Measurements from ENCODE around the gene CAMK4.
"Not testable (repeated sequence)": the region's sequence is repeated elsewhere in the genome, so short reads cannot be mapped to it uniquely, and the experiment has no call there.

Gene CAMK4

DNA sequence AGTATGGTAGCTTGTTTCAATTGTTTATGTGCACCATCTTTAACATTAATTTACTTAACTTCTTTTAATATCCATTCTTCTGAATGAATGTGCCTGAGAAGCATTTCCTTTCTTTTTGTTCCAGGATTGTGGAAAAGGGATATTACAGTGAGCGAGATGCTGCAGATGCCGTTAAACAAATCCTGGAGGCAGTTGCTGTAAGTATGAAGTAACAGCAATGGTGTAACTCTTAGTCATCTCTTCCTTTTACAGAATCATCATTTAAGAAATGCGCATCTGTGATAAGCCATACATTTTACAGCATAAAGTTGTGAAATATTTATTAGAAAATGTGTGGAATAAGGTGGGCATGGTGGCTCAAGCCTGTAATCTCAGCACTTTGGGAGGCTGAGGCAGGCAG, 170.4 kb downstream of the CAMK4 start:
- no peaks in the 10 kb centered on the region for H3K36me3 ChIP-seq (ENCODE audit: control insufficient read depth in 2 of 2, insufficient read depth in 2 of 2, low read length in 2 of 2)
- no peak overlapping the region for H3K27ac ChIP-seq (ENCODE audit: low read length)
- no peak overlapping the region for H3K4me3 ChIP-seq (ENCODE audit: low read length in 2 of 2)
- H3K9me3 ChIP-seq (ENCODE audit: control insufficient read depth in 2 of 2, low read length in 2 of 2) = no peaks in the 10 kb centered on the region
- no peaks in the 10 kb centered on the region for H3K4me1 ChIP-seq (ENCODE audit: control insufficient read depth, insufficient read depth, low read length)
- no peak overlapping the region for H3K9ac ChIP-seq (ENCODE audit: low read length in 2 of 2)
- H3K27me3 ChIP-seq (ENCODE audit: control insufficient read depth in 1 of 2, insufficient read depth in 2 of 2, low read length in 2 of 2) = no peaks in the 10 kb centered on the region

DNA sequence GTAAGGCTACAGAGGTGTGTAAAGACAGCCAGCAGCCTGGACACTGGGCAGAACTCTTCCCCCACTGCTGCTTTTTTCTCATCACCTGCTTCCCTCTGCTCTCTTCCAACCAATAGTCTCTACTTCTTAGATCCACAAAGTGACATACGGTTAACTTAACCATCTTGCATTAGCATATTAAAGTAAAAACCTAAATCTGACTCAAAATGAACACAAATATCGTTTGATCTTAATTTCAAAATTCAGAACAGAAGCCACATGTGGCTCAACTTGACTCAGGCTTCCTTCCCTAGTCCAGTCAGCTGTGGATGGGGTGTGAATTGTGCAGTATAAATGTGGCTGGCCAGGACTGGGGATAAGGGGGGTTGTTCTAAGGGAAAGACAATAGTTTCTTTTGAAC, 173.8 kb downstream of the CAMK4 start:
- no peak overlapping the region for H3K4me3 ChIP-seq (ENCODE audit: low read length in 2 of 2)
- H3K9ac ChIP-seq (ENCODE audit: low read length in 2 of 2) = no peak overlapping the region
- no peaks in the 10 kb centered on the region for H3K36me3 ChIP-seq (ENCODE audit: control insufficient read depth in 2 of 2, insufficient read depth in 2 of 2, low read length in 2 of 2)
- H3K27me3 ChIP-seq (ENCODE audit: control insufficient read depth in 1 of 2, insufficient read depth in 2 of 2, low read length in 2 of 2) = no peaks in the 10 kb centered on the region
- H3K4me1 ChIP-seq (ENCODE audit: control insufficient read depth, insufficient read depth, low read length) = no peaks in the 10 kb centered on the region
- no peak overlapping the region for H3K27ac ChIP-seq (ENCODE audit: low read length)
- no peaks in the 10 kb centered on the region for H3K9me3 ChIP-seq (ENCODE audit: control insufficient read depth in 2 of 2, low read length in 2 of 2)

DNA sequence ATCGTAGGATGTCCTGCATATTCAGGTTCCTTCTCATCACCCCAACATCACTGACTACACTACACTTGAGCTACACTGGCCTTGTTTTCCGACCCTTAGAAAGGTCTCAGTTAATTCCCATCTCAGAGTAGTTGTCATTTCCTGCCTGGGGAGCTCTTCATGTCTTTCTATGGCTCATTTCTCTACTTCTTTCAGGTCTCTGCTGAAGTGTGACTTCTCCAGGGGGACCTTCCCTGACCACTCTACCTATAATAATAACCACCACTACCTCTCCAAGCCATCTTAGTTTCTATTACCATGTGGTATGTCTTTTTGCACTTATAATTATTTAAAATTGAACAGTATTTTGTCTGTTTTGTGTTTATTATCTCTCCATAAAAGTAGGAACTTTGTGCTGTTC, 174.9 kb downstream of the CAMK4 start:
- H3K4me3 ChIP-seq (ENCODE audit: low read length in 2 of 2) = no peak overlapping the region
- H3K9me3 ChIP-seq (ENCODE audit: control insufficient read depth in 2 of 2, low read length in 2 of 2) = no peaks in the 10 kb centered on the region
- no peak overlapping the region for H3K27ac ChIP-seq (ENCODE audit: low read length)
- H3K4me1 ChIP-seq (ENCODE audit: control insufficient read depth, insufficient read depth, low read length) = no peaks in the 10 kb centered on the region
- no peaks in the 10 kb centered on the region for H3K36me3 ChIP-seq (ENCODE audit: control insufficient read depth in 2 of 2, insufficient read depth in 2 of 2, low read length in 2 of 2)
- H3K27me3 ChIP-seq (ENCODE audit: control insufficient read depth in 1 of 2, insufficient read depth in 2 of 2, low read length in 2 of 2) = no peaks in the 10 kb centered on the region
- H3K9ac ChIP-seq (ENCODE audit: low read length in 2 of 2) = no peak overlapping the region

DNA sequence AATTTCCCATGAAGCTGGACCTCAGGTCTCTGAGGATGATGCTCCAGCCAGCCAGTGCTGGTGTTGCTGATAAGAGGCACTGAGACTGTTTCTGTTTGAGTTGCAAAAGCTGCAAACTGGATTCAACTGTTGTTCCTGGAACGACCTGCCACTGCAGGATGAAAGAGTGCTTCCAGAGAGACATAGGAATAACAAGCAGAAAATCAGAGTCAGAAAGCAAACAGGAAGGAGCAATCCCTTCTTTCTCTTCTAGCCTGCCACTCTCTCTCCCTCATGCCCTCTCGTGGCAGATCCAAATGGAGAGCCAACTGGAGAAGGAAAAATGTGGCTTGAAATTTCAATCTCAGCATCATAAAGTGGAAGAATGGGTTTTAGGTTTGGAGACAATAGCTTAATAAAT, 177.7 kb downstream of the CAMK4 start:
- H3K9me3 ChIP-seq (ENCODE audit: control insufficient read depth in 2 of 2, low read length in 2 of 2) = no peaks in the 10 kb centered on the region
- H3K27ac ChIP-seq (ENCODE audit: low read length) = no peak overlapping the region
- no peak overlapping the region for H3K9ac ChIP-seq (ENCODE audit: low read length in 2 of 2)
- no peaks in the 10 kb centered on the region for H3K36me3 ChIP-seq (ENCODE audit: control insufficient read depth in 2 of 2, insufficient read depth in 2 of 2, low read length in 2 of 2)
- no peaks in the 10 kb centered on the region for H3K27me3 ChIP-seq (ENCODE audit: control insufficient read depth in 1 of 2, insufficient read depth in 2 of 2, low read length in 2 of 2)
- no peak overlapping the region for H3K4me3 ChIP-seq (ENCODE audit: low read length in 2 of 2)
- no peaks in the 10 kb centered on the region for H3K4me1 ChIP-seq (ENCODE audit: control insufficient read depth, insufficient read depth, low read length)

DNA sequence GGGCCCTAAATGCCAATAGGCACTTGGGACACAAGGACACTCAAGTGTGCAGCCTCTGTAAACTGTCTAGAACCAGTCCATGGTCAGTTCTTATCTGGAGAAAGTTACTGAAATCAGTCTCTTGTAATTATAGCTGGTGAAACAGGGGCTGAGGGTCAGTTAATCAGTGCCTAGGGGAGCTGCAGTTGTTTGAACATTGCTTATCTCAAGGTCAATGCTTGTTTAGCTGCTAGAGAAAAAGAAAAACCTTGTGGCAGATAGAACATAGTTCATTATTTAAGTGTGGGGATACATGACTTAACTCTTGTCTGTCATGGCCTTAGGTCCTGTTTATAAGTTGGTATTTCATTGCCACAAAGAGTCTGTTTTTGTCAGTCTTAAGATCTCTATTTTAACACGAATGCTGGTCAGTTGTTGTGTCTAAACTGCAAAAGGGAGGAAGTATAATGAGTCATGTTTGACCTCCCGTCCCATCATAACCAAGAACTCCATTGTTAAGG, 180.1 kb downstream of the CAMK4 start:
- no peaks in the 10 kb centered on the region for H3K9me3 ChIP-seq (ENCODE audit: control insufficient read depth in 2 of 2, low read length in 2 of 2)
- no peak overlapping the region for H3K4me3 ChIP-seq (ENCODE audit: low read length in 2 of 2)
- no peaks in the 10 kb centered on the region for H3K27me3 ChIP-seq (ENCODE audit: control insufficient read depth in 1 of 2, insufficient read depth in 2 of 2, low read length in 2 of 2)
- no peak overlapping the region for H3K9ac ChIP-seq (ENCODE audit: low read length in 2 of 2)
- no peaks in the 10 kb centered on the region for H3K36me3 ChIP-seq (ENCODE audit: control insufficient read depth in 2 of 2, insufficient read depth in 2 of 2, low read length in 2 of 2)
- H3K27ac ChIP-seq (ENCODE audit: low read length) = no peak overlapping the region
- no peaks in the 10 kb centered on the region for H3K4me1 ChIP-seq (ENCODE audit: control insufficient read depth, insufficient read depth, low read length)

DNA sequence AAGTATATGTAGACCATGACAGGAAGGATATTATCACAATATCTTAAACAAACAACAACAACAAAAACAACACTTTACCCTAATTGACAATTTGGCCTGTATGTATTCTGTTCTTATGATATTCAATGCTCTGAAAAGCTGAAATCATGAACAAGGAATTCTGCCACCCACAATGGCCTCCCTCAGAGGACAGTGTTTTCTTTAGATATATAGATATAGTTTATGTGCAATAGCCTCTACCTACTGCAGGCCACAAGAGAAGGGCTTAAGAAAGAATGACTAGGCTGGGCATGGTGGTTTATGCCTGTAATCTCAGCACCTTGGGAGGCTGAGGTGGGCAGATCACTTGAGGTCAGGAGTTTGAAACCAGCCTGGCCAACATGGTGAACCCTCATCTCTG, 183.4 kb downstream of the CAMK4 start:
- Histone ChIP-seq H3K27me3 (ENCODE audit: control insufficient read depth in 1 of 2, insufficient read depth in 2 of 2, low read length in 2 of 2) (no peaks in the 10 kb centered on the region), H3K9ac (ENCODE audit: low read length in 2 of 2) (no peak overlapping the region), H3K27ac (ENCODE audit: low read length) (no peak overlapping the region), H3K4me1 (ENCODE audit: control insufficient read depth, insufficient read depth, low read length) (no peaks in the 10 kb centered on the region), H3K9me3 (ENCODE audit: control insufficient read depth in 2 of 2, low read length in 2 of 2) (no peaks in the 10 kb centered on the region), H3K36me3 (ENCODE audit: control insufficient read depth in 2 of 2, insufficient read depth in 2 of 2, low read length in 2 of 2) (no peaks in the 10 kb centered on the region), H3K4me3 (ENCODE audit: low read length in 2 of 2) (no peak overlapping the region)

DNA sequence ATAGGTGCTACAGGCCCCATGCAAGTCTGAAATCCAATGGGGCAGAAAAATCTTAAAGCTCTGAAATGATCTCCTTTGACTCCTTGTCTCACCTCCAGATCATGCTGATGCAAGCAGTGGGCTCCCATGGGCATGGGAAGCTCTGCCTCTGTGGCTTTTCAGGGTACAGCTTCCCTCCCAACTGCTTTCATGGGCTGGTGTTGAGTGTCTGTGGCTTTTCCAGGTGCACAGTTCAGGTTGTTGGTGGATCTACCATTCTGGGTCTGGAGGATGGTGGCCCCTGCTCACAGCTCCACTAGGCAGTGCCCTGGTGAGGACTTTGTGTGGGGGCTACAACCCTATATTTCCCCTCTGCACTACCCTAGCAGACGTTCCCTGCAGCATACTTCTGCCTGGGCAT, 184.6 kb downstream of the CAMK4 start:
- no peaks in the 10 kb centered on the region for H3K9me3 ChIP-seq (ENCODE audit: control insufficient read depth in 2 of 2, low read length in 2 of 2)
- H3K36me3 ChIP-seq (ENCODE audit: control insufficient read depth in 2 of 2, insufficient read depth in 2 of 2, low read length in 2 of 2) = no peaks in the 10 kb centered on the region
- no peak overlapping the region for H3K9ac ChIP-seq (ENCODE audit: low read length in 2 of 2)
- no peaks in the 10 kb centered on the region for H3K27me3 ChIP-seq (ENCODE audit: control insufficient read depth in 1 of 2, insufficient read depth in 2 of 2, low read length in 2 of 2)
- no peaks in the 10 kb centered on the region for H3K4me1 ChIP-seq (ENCODE audit: control insufficient read depth, insufficient read depth, low read length)
- no peak overlapping the region for H3K4me3 ChIP-seq (ENCODE audit: low read length in 2 of 2)
- no peak overlapping the region for H3K27ac ChIP-seq (ENCODE audit: low read length)

DNA sequence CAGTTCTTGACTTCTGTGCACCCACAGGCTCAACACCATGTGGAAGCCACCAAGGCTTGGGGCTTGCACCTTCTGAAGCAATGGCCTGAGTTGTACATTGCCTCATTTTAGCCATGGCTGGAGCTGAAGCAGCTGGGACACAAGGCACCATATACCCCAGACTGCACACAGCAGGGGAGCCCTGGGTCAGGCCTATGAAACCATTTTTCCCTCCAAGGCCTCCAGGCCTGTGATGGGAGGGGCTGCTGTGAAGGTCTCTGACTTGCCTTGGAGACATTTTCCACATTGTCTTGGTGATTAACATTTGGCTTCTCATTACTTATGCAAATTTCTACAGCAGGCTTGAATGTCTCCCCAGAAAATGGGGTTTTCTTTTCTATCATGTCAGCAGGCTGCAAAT, 185.1 kb downstream of the CAMK4 start:
- not testable (repeated sequence) for H3K4me1 ChIP-seq (ENCODE audit: control insufficient read depth, insufficient read depth, low read length); H3K27ac ChIP-seq (ENCODE audit: low read length); H3K9ac ChIP-seq (ENCODE audit: low read length in 2 of 2); H3K27me3 ChIP-seq (ENCODE audit: control insufficient read depth in 1 of 2, insufficient read depth in 2 of 2, low read length in 2 of 2); H3K36me3 ChIP-seq (ENCODE audit: control insufficient read depth in 2 of 2, insufficient read depth in 2 of 2, low read length in 2 of 2); H3K9me3 ChIP-seq (ENCODE audit: control insufficient read depth in 2 of 2, low read length in 2 of 2); H3K4me3 ChIP-seq (ENCODE audit: low read length in 2 of 2)

DNA sequence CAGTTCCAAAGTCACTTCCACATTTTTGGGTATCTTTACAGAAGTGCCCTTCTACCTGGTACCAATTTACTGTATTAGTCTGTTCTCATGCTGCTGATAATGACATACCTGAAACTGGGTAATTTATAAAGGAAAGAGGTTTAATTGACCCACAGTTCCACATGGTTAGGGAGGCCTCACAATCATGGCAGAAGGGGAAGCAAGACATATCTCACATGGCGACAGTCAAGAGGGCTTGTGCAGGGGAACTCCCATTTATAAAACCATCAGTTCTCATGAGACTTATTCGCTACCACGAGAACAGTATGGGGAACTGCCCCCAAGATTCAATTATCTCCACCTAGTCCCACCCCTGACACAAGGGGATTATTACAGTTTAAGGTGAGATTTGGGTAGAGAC, 185.9 kb downstream of the CAMK4 start:
- H3K9ac ChIP-seq (ENCODE audit: low read length in 2 of 2); H3K27ac ChIP-seq (ENCODE audit: low read length); H3K4me1 ChIP-seq (ENCODE audit: control insufficient read depth, insufficient read depth, low read length); H3K9me3 ChIP-seq (ENCODE audit: control insufficient read depth in 2 of 2, low read length in 2 of 2); H3K4me3 ChIP-seq (ENCODE audit: low read length in 2 of 2); H3K36me3 ChIP-seq (ENCODE audit: control insufficient read depth in 2 of 2, insufficient read depth in 2 of 2, low read length in 2 of 2); H3K27me3 ChIP-seq (ENCODE audit: control insufficient read depth in 1 of 2, insufficient read depth in 2 of 2, low read length in 2 of 2): not testable (repeated sequence)

DNA sequence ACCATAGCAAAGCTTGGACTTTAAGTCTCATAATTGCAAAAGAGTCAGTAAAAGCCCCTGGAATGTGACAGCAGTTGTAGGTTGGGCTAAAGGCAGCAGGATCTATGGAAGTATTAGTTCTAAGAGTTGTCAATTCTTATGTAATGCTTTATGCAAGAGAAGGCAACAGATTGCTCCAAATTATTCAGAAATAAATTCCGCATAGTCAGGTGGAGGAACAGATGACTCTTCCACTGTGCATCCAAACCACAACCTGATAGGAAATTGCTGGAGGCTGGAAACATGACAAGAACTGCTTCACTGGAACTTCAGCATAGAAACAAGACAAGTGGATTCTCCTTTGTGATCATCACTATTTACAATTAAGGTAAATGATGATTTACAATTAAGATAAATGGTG, 187.1 kb downstream of the CAMK4 start:
- no peaks in the 10 kb centered on the region for H3K9me3 ChIP-seq (ENCODE audit: control insufficient read depth in 2 of 2, low read length in 2 of 2)

DNA sequence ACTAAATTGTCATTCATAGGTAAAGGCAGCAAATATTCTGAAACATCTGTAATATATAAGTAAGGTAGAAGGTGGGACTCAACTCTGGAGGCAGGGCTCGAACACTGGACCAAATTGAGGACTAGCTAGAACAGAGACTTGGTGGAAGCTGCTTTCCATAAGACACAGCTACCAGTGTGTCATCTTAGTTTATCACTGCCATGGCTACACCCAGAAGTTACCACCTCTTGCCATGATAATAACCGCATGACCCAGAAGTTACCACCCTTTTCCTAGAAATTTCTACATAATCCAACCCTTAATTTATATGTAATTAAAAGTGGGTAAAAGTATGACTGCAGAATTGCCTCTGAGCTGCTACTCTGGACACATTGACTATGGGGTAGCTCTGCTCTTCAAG, 188.4 kb downstream of the CAMK4 start:
- Histone ChIP-seq H3K4me3 (ENCODE audit: low read length in 2 of 2) (no peak overlapping the region), H3K4me1 (ENCODE audit: control insufficient read depth, insufficient read depth, low read length) (no peaks in the 10 kb centered on the region), H3K9ac (ENCODE audit: low read length in 2 of 2) (no peak overlapping the region), H3K36me3 (ENCODE audit: control insufficient read depth in 2 of 2, insufficient read depth in 2 of 2, low read length in 2 of 2) (no peaks in the 10 kb centered on the region), H3K27me3 (ENCODE audit: control insufficient read depth in 1 of 2, insufficient read depth in 2 of 2, low read length in 2 of 2) (no peaks in the 10 kb centered on the region), H3K9me3 (ENCODE audit: control insufficient read depth in 2 of 2, low read length in 2 of 2) (no peaks in the 10 kb centered on the region), H3K27ac (ENCODE audit: low read length) (no peak overlapping the region)

More for the DNA sequence above, 187.1 kb downstream of the CAMK4 start:
- H3K36me3 ChIP-seq (ENCODE audit: control insufficient read depth in 2 of 2, insufficient read depth in 2 of 2, low read length in 2 of 2) = no peaks in the 10 kb centered on the region
- H3K4me3 ChIP-seq (ENCODE audit: low read length in 2 of 2) = no peak overlapping the region
- H3K27ac ChIP-seq (ENCODE audit: low read length) = no peak overlapping the region
- H3K9ac ChIP-seq (ENCODE audit: low read length in 2 of 2) = no peak overlapping the region
- no peaks in the 10 kb centered on the region for H3K4me1 ChIP-seq (ENCODE audit: control insufficient read depth, insufficient read depth, low read length)
- no peaks in the 10 kb centered on the region for H3K27me3 ChIP-seq (ENCODE audit: control insufficient read depth in 1 of 2, insufficient read depth in 2 of 2, low read length in 2 of 2)

DNA sequence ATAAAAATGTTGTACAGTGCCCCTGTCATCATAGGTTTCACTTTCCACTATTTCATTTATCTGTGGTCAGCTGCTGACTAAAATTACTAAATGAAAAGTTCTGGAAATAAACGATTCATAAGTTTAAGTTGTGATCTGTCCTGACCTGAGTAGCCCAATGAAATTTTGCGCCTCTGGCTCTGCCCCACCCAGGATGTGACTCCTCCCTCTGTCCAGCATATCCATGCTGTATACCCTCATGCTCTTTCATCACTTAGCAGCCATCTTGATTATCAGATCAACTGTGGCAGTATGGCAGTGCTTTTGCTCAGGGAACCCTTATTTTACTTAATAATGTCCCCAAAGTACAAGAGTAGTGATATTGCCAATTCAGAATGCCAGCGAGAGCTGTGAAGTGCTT, 190.9 kb downstream of the CAMK4 start:
- H3K4me3 ChIP-seq (ENCODE audit: low read length in 2 of 2) = no peak overlapping the region
- H3K36me3 ChIP-seq (ENCODE audit: control insufficient read depth in 2 of 2, insufficient read depth in 2 of 2, low read length in 2 of 2) = no peaks in the 10 kb centered on the region
- H3K9ac ChIP-seq (ENCODE audit: low read length in 2 of 2) = no peak overlapping the region
- no peaks in the 10 kb centered on the region for H3K27me3 ChIP-seq (ENCODE audit: control insufficient read depth in 1 of 2, insufficient read depth in 2 of 2, low read length in 2 of 2)
- H3K27ac ChIP-seq (ENCODE audit: low read length) = no peak overlapping the region
- H3K9me3 ChIP-seq (ENCODE audit: control insufficient read depth in 2 of 2, low read length in 2 of 2) = no peaks in the 10 kb centered on the region
- no peaks in the 10 kb centered on the region for H3K4me1 ChIP-seq (ENCODE audit: control insufficient read depth, insufficient read depth, low read length)
